ENCODE data around the gene DNMT3L.

GRCh38 chr21:44301141-44301540 lies 39.4 kb upstream of the DNMT3L start:
- TF ChIP-seq POLR2A (IDR thresholded peaks at IDR 0.05) (no peak), CTCF (IDR thresholded peaks at IDR 0.05) (no peak), EP300 (IDR thresholded peaks at IDR 0.05) (no peak)
